Duodenal mucosa (tissue), 2 donors: ENCODE results near the gene LYPLA2.

Experiments
- H3K27ac ChIP-seq: one replicate; pipeline ENCODE4 v1.7.0; 2013; ENCODE audit warnings: low read depth, low read length
- H3K27me3 ChIP-seq, 2 donors: one replicate each; pipeline ENCODE4 v1.7.0; 2013; ENCODE audit warnings: low read length in 2 of 2, control low read depth in 1 of 2; ENCODE audit not compliant: insufficient read depth in 2 of 2, control insufficient read depth in 1 of 2
- H3K36me3 ChIP-seq, 2 donors: one replicate each; pipeline ENCODE4 v1.7.0; 2013; ENCODE audit warnings: low read length in 2 of 2, control low read depth in 1 of 2; ENCODE audit not compliant: insufficient read depth in 2 of 2, control insufficient read depth in 1 of 2
- H3K4me1 ChIP-seq, 2 donors: one replicate each; pipeline ENCODE4 v1.7.0; 2013; ENCODE audit warnings: low read length in 2 of 2, control low read depth in 1 of 2; ENCODE audit not compliant: insufficient read depth in 2 of 2, control insufficient read depth in 1 of 2
- H3K4me3 ChIP-seq, 2 donors: one replicate each; pipeline ENCODE4 v1.7.0; 2013; ENCODE audit warnings: low read length in 2 of 2, low read depth in 1 of 2
- H3K9ac ChIP-seq, 2 donors: one replicate each; pipeline ENCODE4 v1.7.0; 2013; ENCODE audit warnings: low read length in 2 of 2, low read depth in 1 of 2
- H3K9me3 ChIP-seq, 2 donors: one replicate each; pipeline ENCODE4 v1.7.0; 2013; ENCODE audit warnings: low read length in 2 of 2, control low read depth in 1 of 2; ENCODE audit not compliant: control insufficient read depth in 1 of 2

Gene LYPLA2

GRCh38 chr1:23809751-23810171 lies 18.8 kb downstream of the LYPLA2 start:
- peaks cover 13 to 20% of the 10 kb centered on the region in 2 donors for H3K4me1 ChIP-seq
- H3K9me3 ChIP-seq = no peaks in the 10 kb centered on the region
- peaks cover 20 to 44% of the 10 kb centered on the region in 2 donors for H3K36me3 ChIP-seq
- H3K9ac ChIP-seq = peak overlapping the region; percentile 31 to 43
- H3K4me3 ChIP-seq = no peak overlapping the region
- H3K27me3 ChIP-seq = no peaks in the 10 kb centered on the region
- H3K27ac ChIP-seq = peak overlapping the region; percentile 40

DNA sequence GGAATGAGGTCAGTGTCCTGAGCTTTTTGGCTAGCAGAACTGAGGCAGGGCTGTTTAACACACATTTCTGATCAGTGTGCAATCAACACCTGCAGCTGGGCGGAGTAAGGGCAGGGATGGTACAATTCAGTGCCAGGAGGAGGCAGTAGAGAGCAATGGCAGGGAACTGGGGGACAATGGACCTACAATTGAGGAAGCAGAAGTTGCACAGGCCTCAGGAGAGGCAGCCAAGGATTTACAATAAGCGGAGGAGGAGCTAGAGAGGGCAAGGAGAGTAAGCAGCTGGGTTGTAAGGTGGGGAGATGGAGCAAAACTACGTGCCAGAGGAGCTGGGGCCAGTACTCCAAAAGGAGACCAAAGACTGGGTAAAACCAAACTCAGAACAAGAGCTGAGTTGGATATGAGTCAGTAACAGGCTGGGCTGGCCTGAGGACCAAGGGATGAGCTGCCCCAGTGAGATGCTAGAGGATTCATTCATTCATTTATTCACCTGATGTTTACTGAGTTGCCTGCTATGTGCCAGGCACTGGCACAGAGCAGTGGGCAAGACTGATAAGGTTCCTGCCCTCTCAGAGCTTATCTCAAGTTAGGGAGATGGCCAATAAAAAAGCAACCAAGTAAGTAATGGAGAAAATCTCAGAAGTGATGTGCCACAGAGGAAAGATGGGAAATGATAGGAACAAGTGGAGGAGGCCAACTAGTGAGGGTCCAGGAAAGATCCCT lies 20.0 kb downstream of the LYPLA2 start:
- no peak overlapping the region for H3K27ac ChIP-seq
- H3K36me3 ChIP-seq = peaks cover 16 to 41% of the 10 kb centered on the region in 2 donors

DNA sequence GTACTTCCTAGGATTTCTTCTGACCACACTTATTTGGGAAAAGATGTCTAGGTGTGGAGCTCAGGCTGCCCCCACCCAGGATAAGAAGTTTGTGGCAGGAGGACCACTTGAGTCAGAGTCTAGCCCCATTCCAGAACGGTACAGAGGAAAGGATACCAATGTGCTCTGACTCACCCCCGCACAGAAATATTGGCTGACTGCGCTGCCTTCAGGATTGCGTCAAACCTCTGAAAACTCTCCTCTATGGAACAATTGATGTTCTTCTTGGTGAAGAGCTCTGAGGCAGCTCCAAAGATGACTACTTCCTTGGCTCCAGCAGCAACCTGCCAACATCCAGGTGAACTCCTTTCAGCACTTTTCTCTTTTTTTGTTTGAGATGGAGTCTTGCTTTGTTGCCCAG lies 23.1 kb downstream of the LYPLA2 start:
- Histone ChIP-seq H3K4me3 (no peak overlapping the region), H3K9ac (no peak overlapping the region), H3K9me3 (no peaks in the 10 kb centered on the region), H3K4me1 (peaks cover 13 to 20% of the 10 kb centered on the region in 2 donors), H3K27ac (no peak overlapping the region), H3K36me3 (peaks cover 19 to 43% of the 10 kb centered on the region in 2 donors), H3K27me3 (no peaks in the 10 kb centered on the region)

More for the DNA sequence above, 20.0 kb downstream of the LYPLA2 start:
- H3K4me3 ChIP-seq = no peak overlapping the region
- H3K27me3 ChIP-seq = no peaks in the 10 kb centered on the region
- peaks cover 13 to 20% of the 10 kb centered on the region in 2 donors for H3K4me1 ChIP-seq
- no peak overlapping the region for H3K9ac ChIP-seq
- no peaks in the 10 kb centered on the region for H3K9me3 ChIP-seq

GRCh38 chr1:23816361-23816760 lies 25.4 kb downstream of the LYPLA2 start:
- no peak overlapping the region for H3K9ac ChIP-seq
- H3K27ac ChIP-seq = no peak overlapping the region
- H3K9me3 ChIP-seq = no peaks in the 10 kb centered on the region
- no peaks in the 10 kb centered on the region for H3K27me3 ChIP-seq
- peaks cover 0 to 2% of the 10 kb centered on the region in 2 donors for H3K4me1 ChIP-seq
- peaks cover 19 to 43% of the 10 kb centered on the region in 2 donors for H3K36me3 ChIP-seq
- H3K4me3 ChIP-seq = no peak overlapping the region

- Histone ChIP-seq H3K27me3 (no peaks in the 10 kb centered on the region), H3K36me3 (peaks cover 19 to 43% of the 10 kb centered on the region in 2 donors), H3K9ac (no peak overlapping the region), H3K4me1 (no peaks in the 10 kb centered on the region), H3K27ac (no peak overlapping the region), H3K9me3 (no peaks in the 10 kb centered on the region), H3K4me3 (no peak overlapping the region)
Measured at GRCh38 chr1:23816906-23817305, 26.0 kb downstream of the LYPLA2 start.

DNA sequence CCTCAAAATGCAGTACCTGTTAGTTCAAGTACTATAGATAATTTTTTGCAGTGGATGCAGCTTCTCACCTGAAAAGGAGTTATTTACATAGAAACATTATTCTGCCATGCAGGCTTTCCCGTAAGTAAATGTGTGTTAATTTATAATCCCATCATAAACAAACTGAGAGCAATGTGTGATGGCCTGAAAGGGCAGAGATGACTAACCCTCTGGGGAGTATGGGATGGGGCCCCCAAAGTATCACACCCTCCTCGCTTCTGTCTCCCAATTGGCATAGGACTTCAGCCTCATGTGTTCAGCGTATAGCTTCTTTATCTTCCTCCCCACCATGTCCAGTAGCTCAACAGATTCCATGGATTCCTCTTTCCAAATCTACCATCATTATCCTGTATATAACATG lies 26.7 kb downstream of the LYPLA2 start:
- peaks cover 19 to 43% of the 10 kb centered on the region in 2 donors for H3K36me3 ChIP-seq

GRCh38 chr1:23823767-23824166 lies 32.8 kb downstream of the LYPLA2 start:
- Histone ChIP-seq H3K9me3 (no peaks in the 10 kb centered on the region), H3K9ac (no peak overlapping the region), H3K36me3 (no peaks in the 10 kb centered on the region), H3K4me1 (peaks cover 9 to 10% of the 10 kb centered on the region in 2 donors), H3K27ac (no peak overlapping the region), H3K27me3 (no peaks in the 10 kb centered on the region), H3K4me3 (no peak overlapping the region)

More for the DNA sequence above, 26.7 kb downstream of the LYPLA2 start:
- no peaks in the 10 kb centered on the region for H3K27me3 ChIP-seq
- H3K9ac ChIP-seq = no peak overlapping the region
- H3K4me3 ChIP-seq = no peak overlapping the region
- no peak overlapping the region for H3K27ac ChIP-seq
- no peaks in the 10 kb centered on the region for H3K4me1 ChIP-seq
- no peaks in the 10 kb centered on the region for H3K9me3 ChIP-seq

DNA sequence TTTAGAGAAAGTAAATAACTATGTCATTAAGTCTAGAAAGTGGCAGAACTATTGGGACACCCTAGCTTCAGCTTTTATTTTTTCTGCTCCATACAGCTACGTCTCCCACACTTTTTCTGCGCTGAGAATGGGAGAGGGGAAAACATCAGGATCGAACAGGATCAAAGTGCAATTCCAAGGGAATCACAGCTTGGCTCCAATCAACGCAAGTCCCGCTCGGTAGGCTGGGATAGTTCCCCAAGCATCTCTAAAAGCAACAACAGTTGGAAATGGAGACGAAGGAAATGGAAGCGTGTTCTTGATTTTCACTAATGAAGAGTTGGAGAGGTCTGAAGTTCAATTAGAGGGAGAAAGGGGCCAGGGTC lies 33.7 kb downstream of the LYPLA2 start:
- Histone ChIP-seq H3K27me3 (no peaks in the 10 kb centered on the region), H3K27ac (peak overlapping the region; percentile 86), H3K4me3 (peak overlapping the region; percentile 93 to 98), H3K9me3 (no peaks in the 10 kb centered on the region), H3K9ac (peak overlapping the region; percentile 99), H3K4me1 (peaks cover 9 to 10% of the 10 kb centered on the region in 2 donors), H3K36me3 (no peaks in the 10 kb centered on the region)

DNA sequence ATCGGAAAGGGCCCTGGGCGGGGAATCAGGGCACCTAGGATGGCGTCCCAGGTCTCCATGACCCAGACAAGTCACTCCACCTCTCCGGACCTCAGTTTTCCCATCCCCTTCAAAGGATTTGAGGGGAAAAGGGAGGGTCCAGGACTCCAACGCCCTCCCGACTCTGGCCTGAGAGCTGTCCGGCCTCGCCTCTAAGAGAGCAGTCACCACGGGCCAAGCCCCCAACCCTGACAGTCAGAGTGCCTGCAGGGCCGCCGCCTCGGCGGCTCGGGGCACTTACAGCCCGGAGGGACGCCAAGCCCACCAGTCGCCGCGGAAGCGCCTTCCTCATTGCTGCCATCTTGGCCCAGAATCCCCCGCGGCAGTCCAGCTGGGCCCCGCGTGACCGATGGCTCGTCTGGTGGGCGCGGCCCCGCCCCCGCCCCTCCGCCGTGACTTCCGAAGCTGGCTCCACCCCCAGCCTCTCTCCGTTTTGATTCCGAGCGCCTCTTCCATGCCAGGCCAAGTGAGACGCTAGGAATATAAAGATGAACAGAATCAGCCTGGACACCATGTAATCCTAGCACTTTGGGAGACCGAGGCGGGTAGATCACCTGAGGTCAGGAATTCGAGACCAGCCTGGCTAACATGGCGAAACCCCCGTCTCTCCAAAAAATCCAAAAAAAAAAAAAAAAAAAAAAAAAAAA lies 34.3 kb downstream of the LYPLA2 start, which contains the start of gene HMGCL:
Gene HMGCL (minus strand): TSS at position 354 of the 686 bp plus-strand sequence. CDS start 14 bp downstream, at position 340.
- Histone ChIP-seq H3K27me3 (no peaks in the 10 kb centered on the region), H3K4me1 (peaks cover 9 to 10% of the 10 kb centered on the region in 2 donors)

More for the DNA sequence above, 34.3 kb downstream of the LYPLA2 start, which contains the start of gene HMGCL:
- H3K27ac ChIP-seq = peak within 1 kb of the TSS; percentile 86
- peak within 1 kb of the TSS; percentile 99 for H3K9ac ChIP-seq
- H3K36me3 ChIP-seq = no peaks in the 10 kb centered on the region
- H3K9me3 ChIP-seq = no peaks in the 10 kb centered on the region
- peak within 1 kb of the TSS; percentile 93 to 98 for H3K4me3 ChIP-seq
